NCI-H146 treated with DMSO at 0.1 percent for 48 hours (cell line): Measurements from ENCODE around the gene BSCL2.
A peak's percentile ranks its signal among the peaks of the same experiment; 100 is the strongest.
"Not testable (repeated sequence)": the region's sequence is repeated elsewhere in the genome, so short reads cannot be mapped to it uniquely, and the experiment has no call there.

ENCODE experiments used
- DNase-seq: peaks from one replicate; lab custom pipeline; 2025; ENCODE audit not compliant: unreplicated experiment; lab: John Stamatoyannopoulos, UW

The BSCL2 gene

GRCh38 chr11:62719302-62719978 is 12.2 kb upstream of the BSCL2 start:
- no peak for DNase-seq

- DNase-seq: no peak
Measured at GRCh38 chr11:62716816-62717215, 9.6 kb upstream of the BSCL2 start.

GRCh38 chr11:62716206-62716605 is 9.0 kb upstream of the BSCL2 start:
- DNase-seq: no peak

- no peak for DNase-seq
Measured at GRCh38 chr11:62715150-62716130, 8.2 kb upstream of the BSCL2 start.

- DNase-seq: no peak
Measured at GRCh38 chr11:62713343-62713742, 6.1 kb upstream of the BSCL2 start.

GRCh38 chr11:62712861-62713260 is 5.6 kb upstream of the BSCL2 start:
- DNase-seq: no peak

- DNase-seq: no peak
Measured at GRCh38 chr11:62712276-62712812, 5.1 kb upstream of the BSCL2 start.

- DNase-seq: no peak
Measured at GRCh38 chr11:62710001-62710345, 2.7 kb upstream of the BSCL2 start.

- DNase-seq: peak; percentile 97
Measured at GRCh38 chr11:62709247-62710000, 2.2 kb upstream of the BSCL2 start.

GRCh38 chr11:62708793-62709192 is 1.6 kb upstream of the BSCL2 start:
- DNase-seq: peak; percentile 77

GRCh38 chr11:62708392-62708791 is 1.2 kb upstream of the BSCL2 start:
- DNase-seq: no peak

GRCh38 chr11:62706850-62707247 is 375 bp downstream of the BSCL2 start:
- DNase-seq: no peak

- DNase-seq: peak; percentile 89
Measured at GRCh38 chr11:62705880-62706849, 1.1 kb downstream of the BSCL2 start.

GRCh38 chr11:62705413-62705812 is 1.8 kb downstream of the BSCL2 start:
- DNase-seq: peak; percentile 37

GRCh38 chr11:62703921-62704320 is 3.3 kb downstream of the BSCL2 start:
- not testable (repeated sequence) for DNase-seq

GRCh38 chr11:62702246-62702645 is 5.0 kb downstream of the BSCL2 start:
- DNase-seq: no peak

- peak; percentile 25 for DNase-seq
Measured at GRCh38 chr11:62694455-62695167, 12.6 kb downstream of the BSCL2 start.

- DNase-seq: not testable (repeated sequence)
Measured at GRCh38 chr11:62693624-62694023, 13.6 kb downstream of the BSCL2 start.

- no peak for DNase-seq
Measured at GRCh38 chr11:62689421-62690183, 17.6 kb downstream of the BSCL2 start, which contains the start of gene LRRN4CL. Gene LRRN4CL (minus strand): TSS chr11:62689530. CDS start chr11:62688508, 1,022 bp downstream.
